ENCODE measurements around the gene IKZF1.
"Not testable (repeated sequence)": the region's sequence is repeated elsewhere in the genome, so short reads cannot be mapped to it uniquely, and the experiment has no call there.

Gene IKZF1

DNA sequence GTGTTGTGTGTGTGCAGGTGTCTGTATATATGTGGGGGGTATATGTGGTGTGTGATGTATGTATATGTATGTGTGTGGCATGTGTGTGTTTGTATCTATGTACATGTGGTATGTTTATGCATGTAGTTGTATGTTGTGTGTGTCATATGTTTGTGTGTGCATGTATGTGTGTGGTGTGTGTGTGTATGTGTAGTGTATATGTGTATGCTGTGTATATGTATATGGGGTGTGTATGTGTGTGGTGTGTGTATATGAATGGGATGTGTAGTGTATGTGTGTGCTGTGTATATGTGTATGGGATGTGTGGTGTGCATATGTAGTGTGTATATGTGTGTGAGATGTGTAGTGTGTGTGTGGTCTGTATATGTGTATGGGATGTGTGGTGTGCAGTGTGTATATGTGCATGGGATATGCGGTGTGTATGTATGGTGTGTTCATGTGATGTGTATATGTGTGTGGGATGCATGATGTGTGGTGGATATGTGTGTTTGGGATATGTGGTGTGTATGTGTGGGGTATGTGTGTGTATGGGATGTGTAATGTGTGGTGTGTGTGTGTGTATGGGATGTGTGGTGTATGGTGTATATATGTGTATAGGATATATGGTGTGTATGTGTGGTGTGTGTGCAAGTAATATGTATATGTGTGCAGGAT is 30.0 kb downstream of the IKZF1 start:
- no peak for DNase-seq (ENCODE audit: low spot score)

- no peak for DNase-seq (ENCODE audit: low spot score)
Observed at GRCh38 chr7:50335230-50335794, 30.8 kb downstream of the IKZF1 start.

DNA sequence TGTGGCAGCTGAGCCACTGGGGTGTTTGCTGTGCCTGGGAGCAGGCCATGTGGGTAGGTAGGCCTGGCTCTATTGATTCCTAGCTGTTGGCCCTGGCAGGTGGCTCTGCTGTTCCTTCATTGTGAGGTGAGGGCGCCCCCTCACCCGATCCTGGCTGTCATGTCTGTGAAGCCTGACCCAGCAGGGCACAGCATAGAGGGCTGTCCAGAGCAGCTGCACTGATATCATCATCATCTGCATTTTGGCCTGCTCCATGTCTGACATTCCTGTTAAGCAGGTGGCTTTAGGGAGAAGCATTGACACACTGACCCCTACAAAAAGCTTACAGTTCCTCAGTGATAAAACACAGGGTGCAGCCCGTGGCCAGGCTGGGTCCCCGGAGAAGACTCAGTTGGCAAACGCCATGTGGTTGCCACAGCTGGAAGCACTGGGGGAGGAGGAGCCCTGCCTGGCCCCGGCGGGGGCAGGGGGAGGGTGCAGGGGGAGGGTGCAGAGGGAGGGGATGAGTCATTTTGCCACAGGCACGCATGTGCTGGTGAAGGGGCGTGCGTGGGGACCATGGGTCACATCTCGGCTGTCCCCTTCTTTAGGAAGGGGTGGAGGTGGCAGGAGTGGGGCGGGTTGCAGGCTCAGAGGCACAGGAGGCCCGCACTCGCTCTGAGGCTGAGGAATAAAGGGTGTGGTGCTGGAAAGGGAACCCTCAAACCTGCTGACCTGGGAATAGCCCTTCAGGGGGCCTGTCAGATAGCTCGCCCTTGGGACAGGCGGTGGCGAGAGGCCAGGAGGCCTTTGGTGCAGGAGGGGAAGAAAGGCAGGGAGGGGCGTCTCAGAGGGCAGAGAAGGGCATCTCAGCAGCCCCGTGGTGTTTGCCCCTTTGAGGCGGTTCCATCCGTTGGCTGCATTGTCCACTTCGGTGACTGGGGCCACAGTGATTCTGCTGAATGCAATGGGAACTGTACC is 31.6 kb downstream of the IKZF1 start:
- no peak for DNase-seq (ENCODE audit: low spot score)

GRCh38 chr7:50336894-50337703 is 32.6 kb downstream of the IKZF1 start:
- no peak for DNase-seq (ENCODE audit: low spot score)

- DNase-seq (ENCODE audit: low spot score) = not testable (repeated sequence)
Observed at GRCh38 chr7:50339472-50339871, 35.0 kb downstream of the IKZF1 start.

GRCh38 chr7:50339990-50340500 is 35.5 kb downstream of the IKZF1 start:
- no peak for DNase-seq (ENCODE audit: low spot score)

- DNase-seq (ENCODE audit: low spot score) = no peak
Observed at GRCh38 chr7:50341724-50342123, 37.2 kb downstream of the IKZF1 start.

DNA sequence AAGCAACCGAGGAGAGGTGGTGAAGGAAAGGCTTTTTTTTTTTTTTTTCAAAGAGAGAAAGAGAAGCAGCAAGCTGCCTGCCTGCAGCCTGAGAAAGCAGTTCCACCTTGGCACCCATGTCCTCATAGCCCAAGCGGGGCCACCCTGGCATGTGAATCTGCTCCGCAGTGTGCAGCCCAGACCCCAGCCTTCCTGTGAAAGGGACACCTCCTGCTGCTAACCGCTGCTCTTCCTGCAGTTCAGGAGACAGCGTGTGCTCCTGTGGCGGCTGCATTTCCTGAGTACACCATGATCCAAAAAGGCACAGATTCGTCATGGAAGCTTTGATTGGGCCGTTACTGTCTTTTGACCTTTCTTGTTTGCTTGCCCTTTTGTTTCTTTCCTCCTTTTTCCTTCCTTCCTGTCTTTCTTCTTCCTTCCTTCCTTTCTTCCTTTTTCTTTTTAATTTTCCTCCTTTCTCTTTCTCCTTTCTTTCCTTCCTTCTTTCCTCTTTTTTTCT is 38.1 kb downstream of the IKZF1 start:
- DNase-seq (ENCODE audit: low spot score) = peak; percentile 3

GRCh38 chr7:50346545-50347497 is 42.3 kb downstream of the IKZF1 start:
- DNase-seq (ENCODE audit: low spot score) = no peak

DNA sequence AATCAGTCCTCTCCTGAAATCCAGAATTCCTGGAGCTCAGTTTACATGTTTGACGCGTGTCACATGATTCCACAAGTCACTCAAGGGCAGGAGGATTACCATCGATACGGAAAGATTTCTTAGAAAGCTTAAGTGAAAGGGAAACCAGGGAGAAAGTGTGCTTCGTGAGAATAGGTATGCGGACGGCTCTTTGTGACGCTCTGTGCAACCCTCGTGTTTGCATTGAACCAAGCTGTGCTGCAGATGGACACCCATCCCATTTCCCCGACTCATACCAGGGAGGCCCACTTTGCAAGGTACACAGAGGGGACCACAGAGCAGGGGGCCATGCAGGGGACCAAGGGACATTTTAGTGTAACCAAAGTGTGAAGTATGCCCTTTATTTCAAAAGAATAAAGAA is 43.2 kb downstream of the IKZF1 start:
- DNase-seq (ENCODE audit: low spot score) = no peak

- DNase-seq (ENCODE audit: low spot score) = no peak
Observed at GRCh38 chr7:50348469-50349162, 44.1 kb downstream of the IKZF1 start.

DNA sequence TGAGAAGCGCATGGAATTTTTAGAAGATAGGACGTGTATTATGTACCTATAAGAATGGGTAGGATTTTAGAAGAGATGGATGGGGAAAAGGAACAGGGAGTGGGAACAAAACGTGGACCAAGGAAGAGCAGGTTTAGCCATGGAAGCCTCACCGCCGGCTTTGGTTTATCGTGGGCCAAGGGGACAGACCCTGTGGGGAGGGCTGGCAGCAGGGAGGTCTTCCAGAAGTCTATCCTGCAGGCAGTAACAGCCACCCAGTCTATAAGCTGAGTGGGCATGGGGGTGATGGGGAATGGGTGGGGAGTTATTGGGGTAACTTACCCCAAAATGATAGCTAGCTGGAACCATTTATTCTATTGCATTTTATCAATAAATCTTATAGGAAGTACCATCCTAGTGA is 44.9 kb downstream of the IKZF1 start:
- DNase-seq (ENCODE audit: low spot score) = no peak

- no peak for DNase-seq (ENCODE audit: low spot score)
Observed at GRCh38 chr7:50349963-50350944, 45.7 kb downstream of the IKZF1 start.

- no peak for DNase-seq (ENCODE audit: low spot score)
Observed at GRCh38 chr7:50351267-50351666, 46.8 kb downstream of the IKZF1 start.

DNA sequence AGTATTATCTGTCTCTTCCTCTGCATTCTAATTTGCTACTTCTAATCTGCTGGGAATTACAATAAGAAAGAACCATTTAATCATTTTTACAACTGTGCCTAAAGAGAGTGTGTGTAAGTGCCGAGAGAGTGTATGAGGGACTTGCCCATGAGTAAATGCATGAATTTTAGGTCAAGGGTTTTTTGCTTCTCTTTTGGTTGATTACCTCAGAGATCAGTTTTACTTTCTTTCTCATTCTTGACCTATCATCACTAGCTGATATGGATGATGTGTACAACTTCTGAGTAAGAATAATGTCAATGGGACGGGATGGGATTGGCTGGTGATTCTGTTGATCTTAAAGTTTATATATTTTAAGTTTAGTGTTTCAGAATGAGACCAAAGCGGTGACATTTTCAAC is 47.8 kb downstream of the IKZF1 start:
- no peak for DNase-seq (ENCODE audit: low spot score)

DNA sequence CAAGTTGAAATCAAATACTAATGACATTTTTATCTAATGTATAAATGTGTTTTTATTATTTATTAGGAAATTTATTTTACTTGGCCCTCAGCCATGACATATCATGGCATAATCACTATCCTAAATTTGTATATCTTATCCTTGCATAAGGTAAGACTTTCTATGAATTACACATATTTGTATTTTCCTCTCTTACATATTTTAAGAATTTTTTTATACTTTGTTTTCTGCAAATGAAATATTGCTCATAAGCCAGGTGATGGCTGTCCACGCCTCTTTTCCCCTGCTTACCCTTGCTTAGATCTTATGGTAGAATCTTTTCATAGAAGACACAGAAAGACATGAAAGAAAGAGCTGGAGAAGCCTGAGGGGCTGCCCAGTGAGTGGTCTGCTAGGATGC is 48.2 kb downstream of the IKZF1 start:
- no peak for DNase-seq (ENCODE audit: low spot score)

GRCh38 chr7:50353201-50353600 is 48.7 kb downstream of the IKZF1 start:
- no peak for DNase-seq (ENCODE audit: low spot score)

- DNase-seq (ENCODE audit: low spot score) = no peak
Observed at GRCh38 chr7:50353894-50354595, 49.5 kb downstream of the IKZF1 start.

Data from kidney capillary endothelial cell (primary cell).